GM18498 (cell line): ENCODE data around the gene ATP11C.
A peak's percentile ranks its signal among the peaks of the same experiment; 100 is the strongest.
"Not testable (repeated sequence)": the region's sequence is repeated elsewhere in the genome, so short reads cannot be mapped to it uniquely, and the experiment has no call there.

ENCODE experiments used
- ATAC-seq: cut with Tn5 transposase; IDR thresholded peaks from one replicate; pipeline ENCODE4 v1.9.1; 2021; ENCODE audit warnings: mild to moderate bottlenecking, moderate library complexity; ENCODE audit not compliant: unreplicated experiment

Gene ATP11C

GRCh38 chrX:139924696-139925095 lies 8.2 kb downstream of the ATP11C start:
- ATAC-seq: no peak

GRCh38 chrX:139924069-139924695 lies 8.7 kb downstream of the ATP11C start:
- ATAC-seq: no peak

GRCh38 chrX:139921142-139921541 lies 11.7 kb downstream of the ATP11C start:
- not testable (repeated sequence) for ATAC-seq

- ATAC-seq: no peak
Measured at GRCh38 chrX:139920316-139920715, 12.5 kb downstream of the ATP11C start.

DNA sequence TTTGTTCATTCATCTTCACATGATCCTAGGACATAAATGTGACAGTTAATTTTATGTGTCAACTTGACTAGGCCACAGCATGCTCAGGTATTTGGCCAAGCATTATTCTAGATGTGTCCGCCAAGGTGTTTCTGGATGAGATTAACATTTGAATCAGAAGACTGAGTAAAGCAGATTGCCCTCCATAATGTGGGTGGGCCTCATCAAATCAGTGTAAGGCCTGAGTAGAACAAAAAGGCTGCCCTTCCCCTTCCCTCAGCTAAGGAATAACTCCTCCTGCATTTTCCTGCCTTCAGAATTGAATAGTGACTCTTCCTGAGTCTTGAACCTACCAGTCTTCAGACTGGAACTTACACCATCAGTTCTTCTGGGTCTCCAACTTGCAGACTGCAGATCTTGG lies 18.4 kb downstream of the ATP11C start:
- ATAC-seq: no peak

DNA sequence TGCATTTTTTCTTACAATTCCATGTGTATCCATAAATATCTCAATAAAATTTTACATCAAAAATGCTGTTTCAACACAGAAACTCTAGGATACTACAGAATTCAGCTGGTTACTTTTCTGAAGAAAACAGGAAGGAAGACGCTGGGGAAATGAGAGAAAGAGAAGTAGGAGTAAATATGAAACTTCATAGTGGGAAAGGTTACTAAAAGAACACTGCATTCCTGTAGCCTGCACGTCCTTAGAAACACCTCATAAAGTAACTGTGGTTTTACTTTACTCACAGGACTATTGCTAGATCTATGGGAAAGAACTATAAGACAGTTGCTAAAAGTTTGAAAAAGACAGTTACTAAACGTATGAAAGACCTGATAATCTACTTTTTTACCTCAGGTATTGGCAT lies 23.1 kb downstream of the ATP11C start:
- ATAC-seq: no peak

GRCh38 chrX:139907078-139907477 lies 25.8 kb downstream of the ATP11C start:
- ATAC-seq: no peak

GRCh38 chrX:139905743-139906142 lies 27.1 kb downstream of the ATP11C start:
- ATAC-seq: no peak

DNA sequence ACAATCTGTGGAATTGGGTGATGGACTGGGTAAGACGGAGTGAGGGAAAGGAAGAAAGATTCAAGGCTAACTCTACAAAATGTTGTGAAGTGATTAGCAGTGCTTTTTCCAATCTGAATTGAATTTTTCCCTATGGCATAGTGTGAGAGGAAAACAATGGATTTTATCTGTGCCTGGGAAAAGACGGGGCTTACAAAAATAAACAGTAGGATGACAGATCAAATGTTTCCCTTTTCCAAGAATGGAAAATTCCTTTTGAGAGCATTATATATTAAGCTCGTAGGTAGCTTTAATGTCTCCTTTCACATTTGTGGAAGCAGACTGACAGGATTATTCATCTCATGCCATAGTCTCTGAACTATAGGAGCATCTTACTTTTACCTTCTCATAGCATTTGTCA lies 27.8 kb downstream of the ATP11C start:
- ATAC-seq: no peak

DNA sequence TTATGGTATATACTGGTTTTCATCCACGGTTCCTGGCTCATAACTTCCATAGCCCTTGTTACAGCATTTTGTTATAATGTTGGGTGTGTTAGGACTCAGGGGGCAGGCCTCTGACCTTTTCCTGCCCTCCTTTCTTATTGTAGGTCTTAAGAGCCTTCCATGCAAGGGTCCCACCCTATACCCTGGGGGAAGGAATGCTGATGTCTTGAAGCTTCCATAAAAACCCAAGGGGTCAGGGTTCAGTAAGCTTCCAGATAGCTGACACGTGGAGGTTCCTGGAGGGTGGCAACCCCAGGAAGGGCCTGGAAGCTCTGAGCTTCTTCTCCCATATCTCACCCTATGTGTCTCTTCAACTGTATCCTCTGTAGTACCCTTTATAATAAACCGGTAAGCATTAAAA lies 29.6 kb downstream of the ATP11C start:
- no peak for ATAC-seq

- no peak for ATAC-seq
Measured at GRCh38 chrX:139902559-139902958, 30.3 kb downstream of the ATP11C start.

GRCh38 chrX:139898334-139898733 lies 34.5 kb downstream of the ATP11C start:
- no peak for ATAC-seq

DNA sequence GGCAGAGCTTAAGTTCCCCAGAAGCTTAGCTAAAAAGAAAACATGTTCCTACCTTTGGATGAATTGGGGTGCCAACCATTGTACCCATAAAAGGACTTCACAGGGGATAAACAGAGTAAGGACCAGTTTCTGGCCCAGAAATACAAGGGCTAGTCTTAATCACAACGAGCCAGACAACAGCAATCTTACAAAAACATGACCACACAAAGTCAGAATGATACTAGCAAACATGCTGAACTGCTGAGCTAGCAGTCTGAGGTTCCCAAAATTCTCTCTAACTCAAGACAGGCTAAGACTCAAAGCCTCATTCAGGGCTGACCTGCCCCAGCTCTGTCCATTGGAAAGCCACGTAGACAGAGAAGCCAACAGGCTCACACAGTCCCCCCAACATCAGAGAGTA lies 40.3 kb downstream of the ATP11C start:
- ATAC-seq: peak; percentile 76

- no peak for ATAC-seq
Measured at GRCh38 chrX:139890991-139891700, 41.7 kb downstream of the ATP11C start.

GRCh38 chrX:139889760-139890159 lies 43.1 kb downstream of the ATP11C start:
- ATAC-seq: no peak

DNA sequence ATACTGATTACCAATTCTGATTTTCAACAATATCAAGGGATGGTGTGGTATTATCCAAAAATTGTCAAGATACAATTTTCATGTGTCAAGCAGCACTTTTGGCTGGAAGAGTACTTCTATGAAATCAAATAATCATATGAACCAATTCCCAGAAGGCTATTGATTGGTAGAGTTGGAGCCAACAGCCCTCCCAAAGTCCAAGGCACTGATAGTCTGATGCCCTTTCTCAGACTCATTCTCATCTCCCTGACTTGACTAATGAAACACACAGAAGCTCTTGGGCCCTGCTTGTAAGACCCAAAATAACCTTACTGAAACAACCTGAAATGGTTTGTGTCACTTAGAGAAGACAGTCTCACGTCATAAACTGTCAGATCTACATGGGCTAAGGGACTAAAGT lies 48.9 kb downstream of the ATP11C start:
- ATAC-seq: no peak

DNA sequence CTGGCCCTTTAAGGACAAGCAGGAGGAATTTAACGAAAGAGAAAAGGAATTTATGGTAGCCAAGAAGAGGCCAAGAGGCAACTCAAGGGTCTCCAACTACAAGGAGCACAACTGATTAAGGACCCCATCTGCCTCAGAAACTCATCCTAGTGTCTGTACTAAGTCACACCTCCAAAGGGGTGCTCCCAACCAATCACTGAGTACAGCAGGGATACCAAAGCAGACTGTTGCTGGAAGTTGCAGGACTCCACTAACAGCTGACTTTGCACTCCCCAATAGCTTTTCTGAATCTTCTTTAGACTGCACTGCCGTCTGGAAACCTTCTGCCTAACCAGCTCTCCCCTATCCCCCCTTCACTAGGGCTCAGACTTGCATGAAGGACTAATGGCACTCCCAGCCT lies 50.6 kb downstream of the ATP11C start:
- no peak for ATAC-seq

- ATAC-seq: no peak
Measured at GRCh38 chrX:139881572-139881971, 51.3 kb downstream of the ATP11C start.

DNA sequence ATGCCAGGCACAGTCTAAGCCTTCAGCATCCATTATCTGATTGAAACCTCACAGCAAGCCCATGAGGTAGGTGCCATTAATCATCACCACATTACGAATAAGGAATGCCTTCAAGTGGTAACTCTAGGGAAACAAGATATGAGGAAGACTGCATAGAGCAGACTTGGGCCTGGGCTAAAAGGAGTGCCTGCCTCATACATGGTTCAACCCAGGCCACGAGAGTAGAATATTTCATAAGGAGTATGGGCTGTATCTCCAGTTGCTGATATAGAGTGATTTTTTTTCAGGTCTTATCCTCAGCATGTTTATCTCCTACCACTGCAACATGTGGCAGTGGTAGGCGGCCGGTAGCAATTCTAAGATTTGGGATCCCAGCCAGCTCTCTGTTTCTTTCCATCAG lies 51.7 kb downstream of the ATP11C start:
- ATAC-seq: no peak

GRCh38 chrX:139877710-139878414 lies 55.0 kb downstream of the ATP11C start:
- no peak for ATAC-seq

GRCh38 chrX:139875841-139876240 lies 57.0 kb downstream of the ATP11C start:
- no peak for ATAC-seq

DNA sequence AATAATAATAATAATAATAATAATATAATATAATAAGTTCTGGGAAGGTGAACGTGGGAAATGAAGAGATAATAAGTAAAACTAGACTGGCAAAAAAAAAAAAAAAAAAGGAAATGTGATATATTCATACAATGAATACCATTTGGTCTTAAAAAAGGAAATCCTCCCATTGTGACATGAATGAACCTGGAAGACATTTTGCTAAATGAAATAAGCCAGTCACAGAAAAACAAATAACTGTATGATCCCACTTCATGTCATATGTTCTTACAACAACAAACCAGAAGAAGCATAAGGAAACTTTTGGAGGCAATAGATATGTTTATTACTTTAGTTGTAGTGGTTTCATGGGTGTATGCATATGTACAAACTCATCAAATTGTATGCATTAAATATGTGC lies 63.1 kb downstream of the ATP11C start:
- ATAC-seq: no peak
